ENCODE measurements around the gene OPCML. TPM values are rescaled to one million over a fixed set of nuclear protein-coding genes. Genes with fewer than 3 reads are reported as not detected.

The OPCML gene
- total and polyA plus RNA-seq, 2 donors from 2014 or later: 0.77 to 1.1 TPM

DNA sequence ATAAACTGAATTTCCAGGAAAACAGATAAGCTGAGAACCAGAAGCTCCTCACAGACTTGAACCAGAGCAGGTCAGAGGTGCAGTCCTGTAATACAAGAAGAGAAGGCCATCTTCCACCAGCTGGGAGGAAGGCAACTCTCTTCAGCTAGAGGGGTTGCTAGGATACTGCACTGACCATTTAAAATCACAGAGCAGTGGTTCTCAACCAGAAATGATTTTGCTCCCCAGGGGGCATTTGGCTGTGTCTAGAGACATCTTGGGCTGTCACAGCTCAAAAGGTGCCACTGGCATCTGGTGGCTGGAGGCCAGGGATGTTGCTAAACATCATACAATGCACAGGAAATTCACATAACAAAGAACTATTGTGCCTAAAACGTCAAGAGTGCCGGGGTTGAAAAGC is 17.2 kb downstream of the OPCML start:
- TF ChIP-seq, protein P1, sequence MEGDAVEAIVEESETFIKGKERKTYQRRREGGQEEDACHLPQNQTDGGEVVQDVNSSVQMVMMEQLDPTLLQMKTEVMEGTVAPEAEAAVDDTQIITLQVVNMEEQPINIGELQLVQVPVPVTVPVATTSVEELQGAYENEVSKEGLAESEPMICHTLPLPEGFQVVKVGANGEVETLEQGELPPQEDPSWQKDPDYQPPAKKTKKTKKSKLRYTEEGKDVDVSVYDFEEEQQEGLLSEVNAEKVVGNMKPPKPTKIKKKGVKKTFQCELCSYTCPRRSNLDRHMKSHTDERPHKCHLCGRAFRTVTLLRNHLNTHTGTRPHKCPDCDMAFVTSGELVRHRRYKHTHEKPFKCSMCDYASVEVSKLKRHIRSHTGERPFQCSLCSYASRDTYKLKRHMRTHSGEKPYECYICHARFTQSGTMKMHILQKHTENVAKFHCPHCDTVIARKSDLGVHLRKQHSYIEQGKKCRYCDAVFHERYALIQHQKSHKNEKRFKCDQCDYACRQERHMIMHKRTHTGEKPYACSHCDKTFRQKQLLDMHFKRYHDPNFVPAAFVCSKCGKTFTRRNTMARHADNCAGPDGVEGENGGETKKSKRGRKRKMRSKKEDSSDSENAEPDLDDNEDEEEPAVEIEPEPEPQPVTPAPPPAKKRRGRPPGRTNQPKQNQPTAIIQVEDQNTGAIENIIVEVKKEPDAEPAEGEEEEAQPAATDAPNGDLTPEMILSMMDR (IDR thresholded peaks at IDR 0.05; ENCODE audit: borderline replicate concordance, extremely low read depth, insufficient read depth): no peak

DNA sequence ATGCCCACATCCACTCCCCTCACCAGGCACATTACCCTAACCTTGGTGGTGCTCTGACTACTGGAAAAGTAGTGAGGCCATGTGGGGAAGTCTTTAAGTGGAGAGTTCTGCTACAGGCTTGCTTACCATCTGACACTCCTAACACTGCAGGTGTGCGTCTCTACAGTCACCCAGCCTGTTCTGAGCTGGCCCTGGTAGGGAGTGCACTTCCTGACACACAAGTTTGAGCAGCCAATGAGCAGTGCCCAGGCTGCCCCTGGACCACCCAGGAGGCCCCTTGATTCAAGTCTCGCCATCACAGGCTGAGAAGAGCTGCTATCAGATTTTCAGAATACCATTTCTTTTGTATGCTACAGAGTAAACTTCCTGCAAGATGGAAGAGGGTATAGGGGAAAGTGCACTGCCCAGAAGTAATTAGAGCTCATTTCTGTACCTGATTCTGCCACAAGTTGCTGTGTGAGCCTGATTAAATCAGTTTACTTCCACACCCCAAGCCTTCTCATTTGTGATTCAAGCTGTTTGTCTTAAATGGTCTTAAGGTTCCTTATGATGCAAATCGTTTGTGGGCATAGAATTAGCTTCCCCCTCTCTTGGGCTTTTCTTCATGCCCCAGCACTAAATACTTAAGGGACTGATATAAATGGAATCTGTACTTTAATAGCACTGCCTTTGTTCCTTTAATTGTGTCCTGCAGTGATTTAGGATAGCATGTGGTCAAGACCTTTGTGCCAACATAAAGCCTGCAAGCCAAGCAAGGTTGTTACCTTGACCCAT is 22.2 kb downstream of the OPCML start:
- Histone ChIP-seq H3K4me3 (ENCODE audit: low read length in 3 of 3) (no peak overlapping the region), H3K9me3 (ENCODE audit: control insufficient read depth in 2 of 3, insufficient read depth in 1 of 3, low read length in 3 of 3) (no peaks in the 10 kb centered on the region), H3K9ac (ENCODE audit: low read length in 3 of 3) (no peak overlapping the region), H3K4me1 (ENCODE audit: control insufficient read depth in 2 of 3, insufficient read depth in 2 of 3, low read depth in 1 of 3, low read length in 3 of 3) (no peaks in the 10 kb centered on the region), H3K27ac (ENCODE audit: low read depth in 2 of 2, low read length in 2 of 2) (no peak overlapping the region), H3K36me3 (ENCODE audit: control insufficient read depth in 2 of 3, insufficient read depth in 3 of 3, low read length in 3 of 3) (no peaks in the 10 kb centered on the region), H3K27me3 (ENCODE audit: control insufficient read depth, insufficient read depth, low read length) (no peaks in the 10 kb centered on the region)
- FAIRE-seq (no peak), DNase-seq (no peak)
- TF ChIP-seq, protein P1 (IDR thresholded peaks at IDR 0.05; ENCODE audit: borderline replicate concordance, extremely low read depth, insufficient read depth): no peak
- intact Hi-C loops (cut with DNase I): no loop called here

More for the DNA sequence above, 17.2 kb downstream of the OPCML start:
- FAIRE-seq (no peak), DNase-seq (peak in 4 of 5 donors; percentile 30 to 67 (median 56))
- Histone ChIP-seq H3K4me3 (ENCODE audit: low read length in 3 of 3) (no peak overlapping the region), H3K4me1 (ENCODE audit: control insufficient read depth in 2 of 3, insufficient read depth in 2 of 3, low read depth in 1 of 3, low read length in 3 of 3) (no peaks in the 10 kb centered on the region), H3K9ac (ENCODE audit: low read length in 3 of 3) (no peak overlapping the region), H3K27me3 (ENCODE audit: control insufficient read depth, insufficient read depth, low read length) (no peaks in the 10 kb centered on the region), H3K36me3 (ENCODE audit: control insufficient read depth in 2 of 3, insufficient read depth in 3 of 3, low read length in 3 of 3) (no peaks in the 10 kb centered on the region), H3K27ac (ENCODE audit: low read depth in 2 of 2, low read length in 2 of 2) (no peak overlapping the region), H3K9me3 (ENCODE audit: control insufficient read depth in 2 of 3, insufficient read depth in 1 of 3, low read length in 3 of 3) (no peaks in the 10 kb centered on the region)
- intact Hi-C loops (cut with DNase I): no loop called here

DNA sequence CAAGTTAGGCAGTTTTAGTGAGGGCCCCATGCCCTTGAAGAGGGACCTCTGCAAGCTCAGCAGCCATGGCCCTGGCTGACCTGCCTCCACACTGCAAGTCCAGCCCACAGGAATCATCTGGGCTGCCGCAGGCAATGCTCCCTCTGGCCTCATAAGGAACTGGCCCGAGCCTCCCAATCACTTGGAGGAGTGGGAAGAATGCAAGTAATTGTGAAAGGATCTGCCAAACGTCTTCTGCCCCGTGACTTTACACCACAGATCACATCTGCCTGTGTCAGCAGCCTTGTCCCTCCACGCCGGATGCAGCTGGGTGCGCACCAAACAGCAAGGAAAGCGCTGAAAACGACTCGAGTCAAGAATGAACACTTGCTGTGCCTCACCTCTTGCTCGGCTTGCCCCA is 23.8 kb downstream of the OPCML start:
- Histone ChIP-seq H3K27me3 (ENCODE audit: control insufficient read depth, insufficient read depth, low read length) (no peaks in the 10 kb centered on the region), H3K4me1 (ENCODE audit: control insufficient read depth in 2 of 3, insufficient read depth in 2 of 3, low read depth in 1 of 3, low read length in 3 of 3) (no peaks in the 10 kb centered on the region), H3K36me3 (ENCODE audit: control insufficient read depth in 2 of 3, insufficient read depth in 3 of 3, low read length in 3 of 3) (no peaks in the 10 kb centered on the region), H3K9me3 (ENCODE audit: control insufficient read depth in 2 of 3, insufficient read depth in 1 of 3, low read length in 3 of 3) (no peaks in the 10 kb centered on the region), H3K9ac (ENCODE audit: low read length in 3 of 3) (no peak overlapping the region), H3K27ac (ENCODE audit: low read depth in 2 of 2, low read length in 2 of 2) (no peak overlapping the region), H3K4me3 (ENCODE audit: low read length in 3 of 3) (no peak overlapping the region)
- no peak for FAIRE-seq
- TF ChIP-seq, protein P1 (IDR thresholded peaks at IDR 0.05; ENCODE audit: borderline replicate concordance, extremely low read depth, insufficient read depth): no peak
- intact Hi-C loops (cut with DNase I): no loop called here
- no peak for DNase-seq

Data from kidney (tissue), 14 donors.